H1 (cell line): ENCODE measurements around the gene MICOS13. TPM values are rescaled to one million over a fixed set of nuclear protein-coding genes. Genes with fewer than 3 reads are reported as not detected.

Experiments
- CTCF ChIA-PET: fragments of 300-600 bp; sonication (Branson Sonifier 250); formaldehyde crosslinking; loops from one replicate; lab custom pipeline; 2021; ENCODE audit not compliant: partially characterized antibody; lab: Charles Lee
- POLR2A ChIA-PET: fragments of 300-600 bp; sonication (Branson Sonifier 250); formaldehyde crosslinking; loops from one replicate; lab custom pipeline; 2021; ENCODE audit warnings: inconsistent platforms; ENCODE audit not compliant: partially characterized antibody; lab: Charles Lee
- DNase-seq, 2 experiments: peaks; one replicate each; pipeline versions ENCODE4 v3.0.0 to v3.0.0-alpha.2; 2010 to 2022; ENCODE audit warnings: low spot score in 2 of 2, low read depth in 1 of 2, mixed read lengths in 1 of 2
- FAIRE-seq: peaks from 2 replicates; lab custom pipeline; 2011; peaks lifted over from hg19 to GRCh38; lab: Jason Lieb, UNC
- H2AFZ ChIP-seq: 2 replicates; pipeline ENCODE4 v1.8.1; 2012; ENCODE audit warnings: low read length, inconsistent platforms
- H2AK5ac ChIP-seq: 2 replicates; pipeline ENCODE4 v1.6.1; 2013; ENCODE audit warnings: low read depth, low read length
- H2BK120ac ChIP-seq: replicated peaks from 2 replicates; pipeline ENCODE3; 2013; ENCODE audit warnings: low read depth, low read length, inconsistent platforms
- H2BK12ac ChIP-seq: 2 replicates; pipeline ENCODE4 v1.6.1; 2013; ENCODE audit warnings: low read depth, low read length
- H2BK15ac ChIP-seq: 2 replicates; pipeline ENCODE4 v1.6.1; 2013; ENCODE audit warnings: low read length
- H2BK20ac ChIP-seq: 2 replicates; pipeline ENCODE4 v1.6.1; 2013; ENCODE audit warnings: low read length
- H2BK5ac ChIP-seq: 2 replicates; pipeline ENCODE4 v1.6.1; 2013; ENCODE audit warnings: low read depth, low read length
- H3K14ac ChIP-seq: 2 replicates; pipeline ENCODE4 v1.6.1; 2013; ENCODE audit warnings: inconsistent platforms; ENCODE audit not compliant: insufficient read length
- H3K18ac ChIP-seq: 2 replicates; pipeline ENCODE4 v1.6.1; 2013; ENCODE audit warnings: low read length; ENCODE audit errors: extremely low read depth
- H3K23ac ChIP-seq: 2 replicates; pipeline ENCODE4 v1.6.1; 2013; ENCODE audit warnings: inconsistent platforms; ENCODE audit not compliant: insufficient read length
- H3K23me2 ChIP-seq: 2 replicates; pipeline ENCODE4 v1.6.1; 2013; ENCODE audit warnings: low read depth, low read length
- H3K27ac ChIP-seq: 2 replicates; pipeline ENCODE4 v1.6.1; 2011; ENCODE audit warnings: low read depth, low read length, inconsistent platforms
- H3K27me3 ChIP-seq, 4 experiments: replicated peaks in 1 of 4; 1 replicate in 1 of 4; 2 replicates in 3 of 4; pipeline versions ENCODE4 v1.6.1 to v1.8.1; 2011 to 2013; ENCODE audit warnings: low read length in 3 of 4, mild to moderate bottlenecking in 3 of 4, inconsistent platforms in 2 of 4, mixed read lengths in 2 of 4, moderate library complexity in 1 of 4; ENCODE audit not compliant: control insufficient read depth in 3 of 4, insufficient read depth in 3 of 4; ENCODE audit errors: extremely low read depth in 1 of 4
- H3K36me3 ChIP-seq, 4 experiments: 2 replicates each; pipeline versions ENCODE4 v1.6.1 to v1.8.1; 2011 to 2013; ENCODE audit warnings: mild to moderate bottlenecking in 4 of 4, low read length in 3 of 4, moderate library complexity in 2 of 4, control low read depth in 1 of 4, inconsistent platforms in 1 of 4; ENCODE audit not compliant: insufficient read depth in 4 of 4, control insufficient read depth in 2 of 4
- H3K4ac ChIP-seq: replicated peaks from 2 replicates; pipeline ENCODE3; 2013; ENCODE audit warnings: low read length, low read depth, mixed read lengths, inconsistent platforms; ENCODE audit not compliant: insufficient read length
- H3K4me1 ChIP-seq, 4 experiments: replicated peaks in 1 of 4; 1 replicate in 1 of 4; 2 replicates in 3 of 4; pipeline versions ENCODE4 v1.6.1 to v1.8.1; 2011 to 2013; ENCODE audit warnings: low read length in 3 of 4, inconsistent platforms in 2 of 4, mixed read lengths in 1 of 4; ENCODE audit not compliant: insufficient read depth in 4 of 4, control insufficient read depth in 3 of 4
- H3K4me2 ChIP-seq, 2 experiments: 2 replicates each; pipeline versions ENCODE4 v1.6.1 to v1.8.1; 2011 to 2013; ENCODE audit warnings: low read depth in 2 of 2, low read length in 2 of 2, control low read depth in 1 of 2, inconsistent platforms in 1 of 2, mild to moderate bottlenecking in 1 of 2; ENCODE audit not compliant: insufficient read depth in 1 of 2
- H3K4me3 ChIP-seq, 4 experiments: fragments of 200-600, 300-600 bp in 1 of 4; sonication (generic), shearing (Covaris generic), sonication (Bioruptor Twin) in 1 of 4; 2 replicates each; pipeline versions ENCODE4 v1.5.1 to v1.8.1; 2011 to 2016; ENCODE audit warnings: low read length in 4 of 4, low read depth in 3 of 4, control low read depth in 2 of 4, inconsistent platforms in 2 of 4, mild to moderate bottlenecking in 2 of 4, mixed read lengths in 1 of 4, moderate library complexity in 1 of 4; ENCODE audit not compliant: insufficient read depth in 2 of 4; ENCODE audit errors: extremely low read depth in 1 of 4
- H3K56ac ChIP-seq: replicated peaks from 2 replicates; pipeline ENCODE3; 2013; ENCODE audit warnings: low read depth, mild to moderate bottlenecking, mixed read lengths, low read length, inconsistent platforms; ENCODE audit not compliant: insufficient read length
- H3K79me1 ChIP-seq: 2 replicates; pipeline ENCODE4 v1.6.1; 2013; ENCODE audit warnings: low read depth, low read length, control low read depth
- H3K79me2 ChIP-seq, 2 experiments: 2 replicates each; pipeline versions ENCODE4 v1.6.1 to v1.8.1; 2012 to 2013; ENCODE audit warnings: low read length in 2 of 2, mild to moderate bottlenecking in 2 of 2, inconsistent platforms in 1 of 2; ENCODE audit not compliant: insufficient read depth in 2 of 2, control insufficient read depth in 1 of 2
- H3K9ac ChIP-seq, 4 experiments: replicated peaks in 1 of 4; 1 replicate in 1 of 4; 2 replicates in 3 of 4; pipeline versions ENCODE4 v1.6.1 to v1.8.1; 2011 to 2013; ENCODE audit warnings: low read depth in 3 of 4, low read length in 3 of 4, control low read depth in 2 of 4, mild to moderate bottlenecking in 2 of 4, moderate library complexity in 2 of 4, inconsistent platforms in 1 of 4; ENCODE audit errors: extremely low read depth in 1 of 4
- H3K9me3 ChIP-seq, 2 experiments: 2 replicates each; pipeline versions ENCODE4 v1.6.1 to v1.8.1; 2012 to 2013; ENCODE audit warnings: mild to moderate bottlenecking in 2 of 2, moderate library complexity in 2 of 2, control low read depth in 1 of 2, inconsistent platforms in 1 of 2, low read depth in 1 of 2, low read length in 1 of 2, mixed read lengths in 1 of 2; ENCODE audit not compliant: insufficient read depth in 2 of 2
- H4K20me1 ChIP-seq, 2 experiments: replicated peaks in 1 of 2; 2 replicates each; pipeline versions ENCODE3 to v1.8.1; 2011 to 2013; ENCODE audit warnings: inconsistent platforms in 2 of 2, low read length in 2 of 2, mild to moderate bottlenecking in 1 of 2; ENCODE audit not compliant: insufficient read depth in 2 of 2, control insufficient read depth in 1 of 2
- H4K5ac ChIP-seq: 2 replicates; pipeline ENCODE4 v1.6.1; 2013; ENCODE audit warnings: low read length, low read depth, mixed read lengths, inconsistent platforms; ENCODE audit not compliant: insufficient read length
- H4K8ac ChIP-seq: 2 replicates; pipeline ENCODE4 v1.8.0; 2013; ENCODE audit warnings: mild to moderate bottlenecking, moderate library complexity, low read length, inconsistent platforms; ENCODE audit not compliant: insufficient read depth; ENCODE audit errors: extremely low read depth
- H4K91ac ChIP-seq: replicated peaks from 2 replicates; pipeline ENCODE3; 2013; ENCODE audit warnings: low read length, mixed read lengths, inconsistent platforms; ENCODE audit not compliant: insufficient read length
- ASH2L ChIP-seq: fragments of 200-600, 300-600 bp; sonication (generic); IDR thresholded peaks from one replicate; pipeline ENCODE4 v1.7.1; 2017; ENCODE audit warnings: low read length
- ATF3 ChIP-seq: IDR thresholded peaks from 2 replicates; pipeline ENCODE4 v1.6.1; 2011; ENCODE audit warnings: low read depth, mild to moderate bottlenecking, low read length; ENCODE audit not compliant: insufficient read depth
- BRCA1 ChIP-seq: IDR thresholded peaks from 2 replicates; pipeline ENCODE4 v1.6.1; 2012; ENCODE audit warnings: low read depth, low read length, improper control_type of control experiment
- CHD1 ChIP-seq: IDR thresholded peaks from 2 replicates; pipeline ENCODE4 v1.6.1; 2012; ENCODE audit warnings: low read depth, low read length, improper control_type of control experiment
- GTF2F1 ChIP-seq: IDR thresholded peaks from 2 replicates; pipeline ENCODE4 v1.6.1; 2012; ENCODE audit warnings: low read depth, low read length, improper control_type of control experiment, borderline replicate concordance
- KDM4A ChIP-seq: IDR thresholded peaks from one replicate; pipeline ENCODE4 v1.7.1; 2012; ENCODE audit warnings: low read depth, mild to moderate bottlenecking, moderate library complexity, low read length, inconsistent platforms; ENCODE audit not compliant: severe bottlenecking
- RBBP5 ChIP-seq: IDR thresholded peaks from 2 replicates; pipeline ENCODE4 v1.7.1; 2012; ENCODE audit warnings: low read depth, mild to moderate bottlenecking, inconsistent platforms, low read length, moderate library complexity, borderline replicate concordance
- RNF2 ChIP-seq: fragments of 200-900, 300-1000 bp; sonication (generic); IDR thresholded peaks from 2 replicates; pipeline ENCODE4 v1.7.1; 2016; ENCODE audit warnings: borderline replicate concordance, low read depth, mild to moderate bottlenecking, antibody characterized with exemption, low read length; ENCODE audit not compliant: poor library complexity, severe bottlenecking; ENCODE audit errors: missing control alignments
- TCF12 ChIP-seq: IDR thresholded peaks from 2 replicates; pipeline ENCODE4 v1.6.1; 2011; ENCODE audit warnings: low read depth, mild to moderate bottlenecking, low read length
- YY1 ChIP-seq: IDR thresholded peaks from 2 replicates; pipeline ENCODE4 v1.6.1; 2011; ENCODE audit warnings: low read depth, mild to moderate bottlenecking, low read length
- WGBS, 2 experiments: shearing (Covaris generic) in 1 of 2; methylation state at CpG; one replicate each; pipeline versions ENCODE4 v1.1.6 to v1.1.7; 2013 to 2015; ENCODE audit warnings: low lambda C conversion rate in 2 of 2, mixed read lengths in 2 of 2, inconsistent platforms in 1 of 2, low coverage in 1 of 2, missing lambda C conversion rate in 1 of 2; ENCODE audit not compliant: insufficient replicate concordance in 2 of 2, insufficient coverage in 1 of 2, insufficient read length in 1 of 2; ENCODE audit errors: extremely low coverage in 1 of 2, missing lambda C conversion rate in 1 of 2; 5-methylcytosine and 5-hydroxymethylcytosine counted together
- polyA plus RNA-seq, 7 experiments: library from polyadenylated mRNA; depleted of rRNA in 3 of 7; stranded (reverse) in 5 of 7; unstranded in 2 of 7; fragments of >200 nt in 5 of 7; fragments of 200-250 nt in 2 of 7; gene quantifications; 1 replicate in 5 of 7; 2 replicates in 1 of 7; 4 replicates in 1 of 7; pipeline versions ENCODE4 v1.2.1 to v1.2.3, GENCODE V29; 2011 to 2013; ENCODE audit warnings: missing spikeins in 2 of 7, mixed read lengths in 2 of 7
- total RNA-seq: library from RNA; stranded (reverse); fragmentation: NEBNext Ultra II Directional; extraction: Animal tissue kit (Norgen Biotek cat#: 25700); gene quantifications from 2 replicates; pipeline ENCODE4 v1.2.1, GENCODE V29; 2021
- TF ChIP-seq, protein P1 (sequence below), 3 experiments: IDR thresholded peaks; 1 replicate in 2 of 3; 2 replicates in 1 of 3; pipeline versions ENCODE4 v1.5.1 to v1.6.1; 2011; ENCODE audit warnings: low read length in 3 of 3, mild to moderate bottlenecking in 3 of 3, inconsistent platforms in 2 of 3, low read depth in 1 of 3, moderate library complexity in 1 of 3; ENCODE audit not compliant: insufficient read depth in 1 of 3; ENCODE audit errors: control extremely low read depth in 1 of 3

Gene MICOS13
- total and polyA plus RNA-seq, 2 of the 8 experiments (the other 6 are each of a cell fraction or from before 2014, with no cell fraction given): 17.3 to 36.1 TPM

- Histone ChIP-seq H2AK5ac (no peak overlapping the region), H3K79me2 (peaks cover 0 to 31% of the 10 kb centered on the region in 2 experiments; a peak in 2 of 4 replicates), H3K56ac (no peak overlapping the region), H3K9me3 (no peaks in the 10 kb centered on the region), H3K4me2 (no peak overlapping the region), H2BK15ac (no peak overlapping the region), H3K27me3 (no peaks in the 10 kb centered on the region), H3K4me3 (no peak overlapping the region), H4K8ac (no peak overlapping the region), H3K36me3 (peaks cover 36 to 88% (median 81%) of the 10 kb centered on the region in 4 experiments), H3K14ac (no peak overlapping the region), H3K23me2 (no peaks in the 10 kb centered on the region), H4K5ac (no peak overlapping the region), H2BK20ac (no peak overlapping the region), H2AFZ (no peak overlapping the region), H3K4me1 (no peaks in the 10 kb centered on the region), H4K91ac (no peak overlapping the region), H2BK12ac (no peak overlapping the region), H3K27ac (no peak overlapping the region), H3K4ac (no peak overlapping the region), H2BK120ac (no peak overlapping the region), H4K20me1 (peaks cover 7 to 21% of the 10 kb centered on the region in 2 experiments), H3K79me1 (peaks cover 2% of the 10 kb centered on the region; the same call in 1 of the 2 replicates), H3K23ac (no peak overlapping the region), H2BK5ac (no peak overlapping the region), H3K18ac (no peak overlapping the region), H3K9ac (no peak overlapping the region)
- 96% methylated on average over 9 of the region's 11 CpGs; no CpG with 5 or more reads in 1 of the 2 experiments for WGBS, 2 experiments
- POLR2A ChIA-PET: interaction anchor here (1.0 kb wide), 1 partner anchor 52 kb away, joined by 3 read pairs; no protein-coding TSS in a partner anchor
- FAIRE-seq (no peak), DNase-seq (no peak)
- CTCF ChIA-PET: no interaction called here
- TF ChIP-seq CHD1 (no peak), TCF12 (no peak), ASH2L (no peak), RBBP5 (no peak), BRCA1 (no peak), GTF2F1 (no peak), YY1 (no peak), RNF2 (no peak), KDM4A (no peak), ATF3 (no peak)
- TF ChIP-seq, protein P1, sequence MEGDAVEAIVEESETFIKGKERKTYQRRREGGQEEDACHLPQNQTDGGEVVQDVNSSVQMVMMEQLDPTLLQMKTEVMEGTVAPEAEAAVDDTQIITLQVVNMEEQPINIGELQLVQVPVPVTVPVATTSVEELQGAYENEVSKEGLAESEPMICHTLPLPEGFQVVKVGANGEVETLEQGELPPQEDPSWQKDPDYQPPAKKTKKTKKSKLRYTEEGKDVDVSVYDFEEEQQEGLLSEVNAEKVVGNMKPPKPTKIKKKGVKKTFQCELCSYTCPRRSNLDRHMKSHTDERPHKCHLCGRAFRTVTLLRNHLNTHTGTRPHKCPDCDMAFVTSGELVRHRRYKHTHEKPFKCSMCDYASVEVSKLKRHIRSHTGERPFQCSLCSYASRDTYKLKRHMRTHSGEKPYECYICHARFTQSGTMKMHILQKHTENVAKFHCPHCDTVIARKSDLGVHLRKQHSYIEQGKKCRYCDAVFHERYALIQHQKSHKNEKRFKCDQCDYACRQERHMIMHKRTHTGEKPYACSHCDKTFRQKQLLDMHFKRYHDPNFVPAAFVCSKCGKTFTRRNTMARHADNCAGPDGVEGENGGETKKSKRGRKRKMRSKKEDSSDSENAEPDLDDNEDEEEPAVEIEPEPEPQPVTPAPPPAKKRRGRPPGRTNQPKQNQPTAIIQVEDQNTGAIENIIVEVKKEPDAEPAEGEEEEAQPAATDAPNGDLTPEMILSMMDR (IDR thresholded peaks at IDR 0.05; ENCODE audit: control extremely low read depth in 1 of 3, insufficient read depth in 1 of 3, low read depth in 1 of 3, low read length in 3 of 3): no peak
Measured at GRCh38 chr19:5648464-5648863, 31.9 kb downstream of the MICOS13 start.
